ENCODE measurements around the gene HK2.

- TF ChIP-seq, protein P1, sequence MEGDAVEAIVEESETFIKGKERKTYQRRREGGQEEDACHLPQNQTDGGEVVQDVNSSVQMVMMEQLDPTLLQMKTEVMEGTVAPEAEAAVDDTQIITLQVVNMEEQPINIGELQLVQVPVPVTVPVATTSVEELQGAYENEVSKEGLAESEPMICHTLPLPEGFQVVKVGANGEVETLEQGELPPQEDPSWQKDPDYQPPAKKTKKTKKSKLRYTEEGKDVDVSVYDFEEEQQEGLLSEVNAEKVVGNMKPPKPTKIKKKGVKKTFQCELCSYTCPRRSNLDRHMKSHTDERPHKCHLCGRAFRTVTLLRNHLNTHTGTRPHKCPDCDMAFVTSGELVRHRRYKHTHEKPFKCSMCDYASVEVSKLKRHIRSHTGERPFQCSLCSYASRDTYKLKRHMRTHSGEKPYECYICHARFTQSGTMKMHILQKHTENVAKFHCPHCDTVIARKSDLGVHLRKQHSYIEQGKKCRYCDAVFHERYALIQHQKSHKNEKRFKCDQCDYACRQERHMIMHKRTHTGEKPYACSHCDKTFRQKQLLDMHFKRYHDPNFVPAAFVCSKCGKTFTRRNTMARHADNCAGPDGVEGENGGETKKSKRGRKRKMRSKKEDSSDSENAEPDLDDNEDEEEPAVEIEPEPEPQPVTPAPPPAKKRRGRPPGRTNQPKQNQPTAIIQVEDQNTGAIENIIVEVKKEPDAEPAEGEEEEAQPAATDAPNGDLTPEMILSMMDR (IDR thresholded peaks at IDR 0.05), result no peak
- no peak for TF ChIP-seq POLR2A (IDR thresholded peaks at IDR 0.05)
Measured at GRCh38 chr2:74925361-74925786, 91.4 kb downstream of the HK2 start.

All from uterus (tissue), 2 donors.